Panc1 (cell line): Measurements from ENCODE around the gene KLHL11. TPM values are rescaled to one million over a fixed set of nuclear protein-coding genes. Genes with fewer than 3 reads are reported as not detected.

Experiments used
- ATAC-seq: fragments of 200-7000 bp; cut with Tn5 transposase; 2 replicates; pipeline ENCODE4 v1.9.1; 2020; ENCODE audit warnings: mild to moderate bottlenecking, moderate library complexity
- BruUV-seq: library from RNA; stranded (reverse); fragments of 400-500 nt; replicated peaks from 2 replicates; lab custom pipeline; 2021; lab: Mats Ljungman, UMichigan
- CTCF ChIA-PET: fragments of 300-600 bp; sonication (Branson Sonifier 250); formaldehyde crosslinking; loops from one replicate; lab custom pipeline; 2022; ENCODE audit warnings: antibody characterized with exemption; lab: Charles Lee
- POLR2A ChIA-PET: fragments of 300-600 bp; sonication (Branson Sonifier 250); formaldehyde crosslinking; loops from one replicate; lab custom pipeline; 2022; ENCODE audit warnings: antibody characterized with exemption; lab: Charles Lee
- DNase-seq: peaks from one replicate; pipeline ENCODE4 v3.0.0-alpha.2; 2010; ENCODE audit warnings: low read depth, low spot score
- H3K27ac ChIP-seq: 2 replicates; pipeline ENCODE4 v1.5.1; 2011; ENCODE audit warnings: mild to moderate bottlenecking, low read length, inconsistent platforms
- H3K27me3 ChIP-seq: fragments of 200-500 bp; sonication (Bioruptor generic); 2 replicates; pipeline ENCODE4 v1.6.0; 2014; ENCODE audit warnings: low read length, inconsistent platforms; ENCODE audit not compliant: control insufficient read depth, insufficient read depth
- H3K36me3 ChIP-seq: fragments of 200-500 bp; sonication (Bioruptor generic); 2 replicates; pipeline ENCODE4 v1.5.1; 2014; ENCODE audit warnings: inconsistent platforms, mild to moderate bottlenecking, low read length, moderate library complexity; ENCODE audit not compliant: control insufficient read depth, insufficient read depth
- H3K4me1 ChIP-seq: 2 replicates; pipeline ENCODE4 v1.5.1; 2011; ENCODE audit warnings: inconsistent platforms, mild to moderate bottlenecking, low read length, moderate library complexity; ENCODE audit not compliant: control insufficient read depth, insufficient read depth
- H3K4me3 ChIP-seq, 2 experiments: 2 replicates each; pipeline ENCODE4 v1.5.1; 2011 to 2012; ENCODE audit warnings: low read depth in 2 of 2, low read length in 2 of 2, mild to moderate bottlenecking in 2 of 2, inconsistent platforms in 1 of 2, moderate library complexity in 1 of 2
- H3K9me3 ChIP-seq: fragments of 200-500 bp; sonication (Bioruptor generic); 2 replicates; pipeline ENCODE4 v1.5.1; 2014; ENCODE audit warnings: low read depth, mild to moderate bottlenecking, inconsistent platforms, low read length, moderate library complexity; ENCODE audit not compliant: control insufficient read depth, insufficient read depth
- POLR2AphosphoS5 ChIP-seq: IDR thresholded peaks from 2 replicates; pipeline ENCODE4 v1.6.1; 2012; ENCODE audit warnings: mild to moderate bottlenecking, low read depth, low read length, moderate library complexity
- SIN3A ChIP-seq: IDR thresholded peaks from 2 replicates; pipeline ENCODE4 v1.6.1; 2012; ENCODE audit warnings: low read depth, mild to moderate bottlenecking, low read length, moderate library complexity, borderline replicate concordance; ENCODE audit not compliant: insufficient read depth
- TCF7L2 ChIP-seq: IDR thresholded peaks from 2 replicates; pipeline ENCODE4 v1.6.1; 2011; ENCODE audit warnings: mild to moderate bottlenecking, low read depth, low read length, inconsistent platforms
- in situ Hi-C: cut with HindIII; loops from 2 replicates; pipeline ENCODE4 v1.10.0; 2016; ENCODE audit warnings: low sequenced_read_pairs, low pct_unique_long_range_greater_than_20kb
- intact Hi-C: fragments of 100-400 bp; cut with micrococcal nuclease; formaldehyde crosslinking; loops from one replicate; pipeline ENCODE4 v1.10.0; 2022; ENCODE audit not compliant: unreplicated experiment
- total RNA-seq: library from RNA; stranded (reverse); gene quantifications from one replicate; pipeline ENCODE4 v1.2.1, GENCODE V29; 2021; ENCODE audit not compliant: unreplicated experiment
- TF ChIP-seq, protein P1 (sequence below), 2 experiments: IDR thresholded peaks; 2 replicates each; pipeline ENCODE4 v1.6.1; 2011 to 2012; ENCODE audit warnings: low read depth in 2 of 2, control low read depth in 1 of 2, low read length in 1 of 2, mild to moderate bottlenecking in 1 of 2, moderate library complexity in 1 of 2; ENCODE audit not compliant: insufficient read depth in 1 of 2
- TF ChIP-seq, protein P2 (sequence below): fragments of 450-650 bp; IDR thresholded peaks from 2 replicates; pipeline ENCODE4 v1.5.1; 2017; ENCODE audit warnings: mild to moderate bottlenecking

The KLHL11 gene
- total RNA-seq, 1 experiment from 2014 or later = 12.5 TPM

DNA sequence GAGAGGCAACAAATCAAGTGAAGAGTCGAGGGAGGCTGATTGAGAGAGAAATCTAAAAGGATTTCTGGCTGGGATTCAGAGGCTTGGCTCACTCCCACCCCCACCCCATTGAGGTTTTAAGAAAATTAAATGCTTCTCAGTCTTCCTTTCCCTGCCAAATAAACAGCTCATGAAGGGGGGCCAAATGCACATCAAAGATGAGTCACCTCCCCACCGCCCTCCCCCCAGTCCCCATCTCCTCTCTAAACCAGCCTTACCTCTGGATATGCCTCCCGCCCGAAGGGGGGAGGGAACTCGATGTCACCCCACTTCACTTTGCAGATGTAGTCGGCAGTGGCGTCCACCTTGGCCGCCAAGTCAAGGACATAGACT, 41.9 kb upstream of the KLHL11 start:
- no peaks in the 10 kb centered on the region for H3K9me3 ChIP-seq
- no peak for ATAC-seq
- H3K27me3 ChIP-seq = no peaks in the 10 kb centered on the region
- DNase-seq = no peak
- in situ Hi-C loops = no loop called here
- TF ChIP-seq, protein P1, sequence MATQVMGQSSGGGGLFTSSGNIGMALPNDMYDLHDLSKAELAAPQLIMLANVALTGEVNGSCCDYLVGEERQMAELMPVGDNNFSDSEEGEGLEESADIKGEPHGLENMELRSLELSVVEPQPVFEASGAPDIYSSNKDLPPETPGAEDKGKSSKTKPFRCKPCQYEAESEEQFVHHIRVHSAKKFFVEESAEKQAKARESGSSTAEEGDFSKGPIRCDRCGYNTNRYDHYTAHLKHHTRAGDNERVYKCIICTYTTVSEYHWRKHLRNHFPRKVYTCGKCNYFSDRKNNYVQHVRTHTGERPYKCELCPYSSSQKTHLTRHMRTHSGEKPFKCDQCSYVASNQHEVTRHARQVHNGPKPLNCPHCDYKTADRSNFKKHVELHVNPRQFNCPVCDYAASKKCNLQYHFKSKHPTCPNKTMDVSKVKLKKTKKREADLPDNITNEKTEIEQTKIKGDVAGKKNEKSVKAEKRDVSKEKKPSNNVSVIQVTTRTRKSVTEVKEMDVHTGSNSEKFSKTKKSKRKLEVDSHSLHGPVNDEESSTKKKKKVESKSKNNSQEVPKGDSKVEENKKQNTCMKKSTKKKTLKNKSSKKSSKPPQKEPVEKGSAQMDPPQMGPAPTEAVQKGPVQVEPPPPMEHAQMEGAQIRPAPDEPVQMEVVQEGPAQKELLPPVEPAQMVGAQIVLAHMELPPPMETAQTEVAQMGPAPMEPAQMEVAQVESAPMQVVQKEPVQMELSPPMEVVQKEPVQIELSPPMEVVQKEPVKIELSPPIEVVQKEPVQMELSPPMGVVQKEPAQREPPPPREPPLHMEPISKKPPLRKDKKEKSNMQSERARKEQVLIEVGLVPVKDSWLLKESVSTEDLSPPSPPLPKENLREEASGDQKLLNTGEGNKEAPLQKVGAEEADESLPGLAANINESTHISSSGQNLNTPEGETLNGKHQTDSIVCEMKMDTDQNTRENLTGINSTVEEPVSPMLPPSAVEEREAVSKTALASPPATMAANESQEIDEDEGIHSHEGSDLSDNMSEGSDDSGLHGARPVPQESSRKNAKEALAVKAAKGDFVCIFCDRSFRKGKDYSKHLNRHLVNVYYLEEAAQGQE (IDR thresholded peaks at IDR 0.05; ENCODE audit: insufficient read depth in 1 of 2, low read depth in 2 of 2, low read length in 1 of 2) = no peak
- TF ChIP-seq, protein P2, sequence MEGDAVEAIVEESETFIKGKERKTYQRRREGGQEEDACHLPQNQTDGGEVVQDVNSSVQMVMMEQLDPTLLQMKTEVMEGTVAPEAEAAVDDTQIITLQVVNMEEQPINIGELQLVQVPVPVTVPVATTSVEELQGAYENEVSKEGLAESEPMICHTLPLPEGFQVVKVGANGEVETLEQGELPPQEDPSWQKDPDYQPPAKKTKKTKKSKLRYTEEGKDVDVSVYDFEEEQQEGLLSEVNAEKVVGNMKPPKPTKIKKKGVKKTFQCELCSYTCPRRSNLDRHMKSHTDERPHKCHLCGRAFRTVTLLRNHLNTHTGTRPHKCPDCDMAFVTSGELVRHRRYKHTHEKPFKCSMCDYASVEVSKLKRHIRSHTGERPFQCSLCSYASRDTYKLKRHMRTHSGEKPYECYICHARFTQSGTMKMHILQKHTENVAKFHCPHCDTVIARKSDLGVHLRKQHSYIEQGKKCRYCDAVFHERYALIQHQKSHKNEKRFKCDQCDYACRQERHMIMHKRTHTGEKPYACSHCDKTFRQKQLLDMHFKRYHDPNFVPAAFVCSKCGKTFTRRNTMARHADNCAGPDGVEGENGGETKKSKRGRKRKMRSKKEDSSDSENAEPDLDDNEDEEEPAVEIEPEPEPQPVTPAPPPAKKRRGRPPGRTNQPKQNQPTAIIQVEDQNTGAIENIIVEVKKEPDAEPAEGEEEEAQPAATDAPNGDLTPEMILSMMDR = no peak
- TF ChIP-seq TCF7L2 = no peak
- no peak for TF ChIP-seq POLR2AphosphoS5
- no peak for TF ChIP-seq SIN3A
- no TSS peak for BruUV-seq
- ChIA-PET POLR2A (interaction anchor here (0.6 kb wide), 2 partner anchors 373 to 702 kb away, joined by 4 to 5 read pairs; partner anchors contain the start of gene RETREG3), CTCF (no interaction called here)
- no peak overlapping the region for H3K27ac ChIP-seq
- H3K4me1 ChIP-seq = no peaks in the 10 kb centered on the region
- H3K4me3 ChIP-seq = no peak overlapping the region
- peaks cover 8% of the 10 kb centered on the region for H3K36me3 ChIP-seq
- intact Hi-C loops = no loop called here

DNA sequence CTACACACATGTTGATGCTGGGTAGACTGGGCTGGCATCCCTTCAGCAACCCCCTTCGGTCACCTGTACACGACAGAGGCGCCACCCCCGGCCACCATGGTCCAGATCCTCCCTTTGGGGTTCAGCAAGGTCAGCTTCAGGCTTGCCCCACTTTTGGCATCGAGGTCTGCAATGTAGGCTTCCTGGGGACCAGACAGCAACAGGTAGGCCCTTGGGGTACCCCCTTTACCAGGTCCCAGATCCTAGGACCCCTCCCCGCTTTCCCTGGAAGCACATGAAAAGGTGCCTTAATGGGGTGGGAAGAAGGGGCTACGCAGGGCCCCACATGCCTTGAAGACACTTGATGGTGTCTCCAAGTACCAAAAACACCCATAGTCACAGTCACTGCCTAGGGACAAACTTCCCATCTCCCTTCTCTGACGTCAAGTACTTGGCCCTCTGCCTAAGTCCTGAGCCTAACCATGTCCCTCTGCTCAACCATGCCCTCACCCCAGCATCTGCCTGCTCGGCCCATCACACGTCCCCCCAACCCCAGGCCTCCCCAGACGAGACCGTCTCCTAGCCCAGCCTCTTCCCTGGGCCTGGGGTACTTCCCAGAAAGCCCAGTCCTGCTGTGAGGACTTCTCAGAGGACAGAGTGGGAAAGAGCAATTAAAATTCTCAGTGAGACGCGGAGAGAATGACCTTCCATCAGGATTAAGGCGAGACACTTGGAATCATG, 41.4 kb upstream of the KLHL11 start:
- BruUV-seq = no TSS peak
- in situ Hi-C loops (no loop called here), intact Hi-C loops (no loop called here)
- no peak for ATAC-seq
- no peaks in the 10 kb centered on the region for H3K9me3 ChIP-seq
- H3K4me1 ChIP-seq = no peaks in the 10 kb centered on the region
- CTCF ChIA-PET = no interaction called here
- no peak overlapping the region for H3K4me3 ChIP-seq
- POLR2A ChIA-PET = no interaction called here
- DNase-seq = no peak
- peaks cover 8% of the 10 kb centered on the region for H3K36me3 ChIP-seq
- H3K27me3 ChIP-seq = no peaks in the 10 kb centered on the region
- TF ChIP-seq SIN3A (no peak), POLR2AphosphoS5 (no peak)
- TF ChIP-seq, protein P2 = no peak
- no peak overlapping the region for H3K27ac ChIP-seq
